Astrocyte of the cerebellum (primary cell): ENCODE results near the gene ADAMTS18.
"Not testable (repeated sequence)": the region's sequence is repeated elsewhere in the genome, so short reads cannot be mapped to it uniquely, and the experiment has no call there.

Source experiments
- DNase-seq: peaks from one replicate; pipeline ENCODE4 v3.0.0-alpha.2; 2011; ENCODE audit warnings: low read depth
- H3K4me3 ChIP-seq: 2 replicates; pipeline ENCODE4 v1.5.1; 2011; ENCODE audit warnings: mild to moderate bottlenecking, low read depth, low read length, moderate library complexity
- CTCF ChIP-seq: IDR thresholded peaks from 2 replicates; pipeline ENCODE4 v1.5.1; 2012; ENCODE audit warnings: low read length, low read depth, moderate library complexity, mild to moderate bottlenecking; ENCODE audit errors: missing control alignments
- in situ Hi-C: cut with HindIII; loops from 2 replicates; pipeline ENCODE4 v1.10.0; 2017; ENCODE audit warnings: low sequenced_read_pairs

The ADAMTS18 gene

GRCh38 chr16:77250400-77250799 lies 184.4 kb downstream of the ADAMTS18 start:
- no peak overlapping the region for H3K4me3 ChIP-seq
- peak; percentile 23 for DNase-seq
- TF ChIP-seq CTCF = no peak
- in situ Hi-C loops = no loop called here

DNA sequence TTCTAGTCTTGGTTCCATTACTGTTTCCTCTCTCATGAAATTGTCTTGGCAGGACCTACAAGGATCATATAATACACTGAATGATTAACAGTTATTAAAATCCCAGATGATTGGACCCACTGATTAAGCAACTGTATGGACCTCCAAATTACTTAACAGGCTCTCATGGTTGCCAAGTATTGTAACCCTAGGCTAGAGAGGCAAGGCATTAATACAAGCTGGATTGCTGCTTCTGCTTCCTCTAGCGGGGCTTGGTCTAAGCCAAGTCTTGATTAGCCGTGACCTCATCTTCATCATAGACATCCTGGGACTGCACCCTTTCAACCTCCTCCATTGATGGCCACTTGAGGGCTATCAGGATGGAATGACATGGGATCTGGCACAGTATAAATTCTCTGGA lies 188.7 kb downstream of the ADAMTS18 start:
- no peak for TF ChIP-seq CTCF
- in situ Hi-C loops = no loop called here

DNA sequence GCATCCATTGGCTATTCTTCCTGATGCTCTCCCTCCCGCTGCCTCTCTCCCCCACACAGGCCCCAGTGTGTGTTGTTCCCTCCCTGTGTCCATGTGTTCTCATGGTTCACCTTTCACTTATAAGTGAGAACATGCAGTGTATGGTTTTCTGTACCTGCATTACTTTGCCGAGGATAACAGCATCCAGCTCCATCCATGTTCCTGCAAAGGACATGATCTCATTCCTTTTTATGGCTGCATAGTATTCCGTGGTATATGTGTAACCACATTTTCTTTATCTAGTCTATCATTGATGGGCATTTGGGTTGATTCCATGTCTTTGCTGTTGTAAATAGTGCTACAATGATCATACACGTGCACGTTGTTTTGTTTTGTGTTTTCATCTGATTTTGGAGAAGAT lies 192.4 kb downstream of the ADAMTS18 start:
- DNase-seq, in situ Hi-C loops, H3K4me3 ChIP-seq: not testable (repeated sequence)

More for the DNA sequence above, 188.7 kb downstream of the ADAMTS18 start:
- H3K4me3 ChIP-seq = no peak overlapping the region
- DNase-seq = no peak

- DNase-seq = no peak
- in situ Hi-C loops = loop anchor here (5.0 kb wide), 1 partner anchor 344 kb away; no protein-coding TSS in a partner anchor
- H3K4me3 ChIP-seq = no peak overlapping the region
- no peak for TF ChIP-seq CTCF
Measured at GRCh38 chr16:77238593-77238992, 196.2 kb downstream of the ADAMTS18 start.

DNA sequence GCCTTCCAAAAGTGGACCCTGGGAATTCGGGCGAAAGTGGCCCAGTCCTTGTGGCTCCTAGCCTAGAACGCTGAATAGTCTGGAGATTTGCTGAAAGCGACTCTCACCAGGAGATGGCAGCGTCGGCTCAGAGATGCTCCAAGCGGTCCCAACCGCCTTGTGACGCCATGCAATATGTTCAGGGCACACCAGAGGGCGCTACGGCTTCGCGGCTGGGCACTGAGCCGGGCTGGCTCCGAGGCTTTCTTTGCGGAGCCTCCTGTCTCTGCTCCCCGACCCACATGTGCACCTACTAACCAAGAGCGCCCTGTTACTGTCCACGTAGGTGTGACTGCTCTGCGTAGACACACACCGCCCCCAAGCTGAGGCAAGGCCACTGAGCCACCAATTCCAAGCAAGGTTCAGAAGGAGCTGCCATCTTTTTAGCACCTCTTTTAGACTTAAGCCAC lies 198.7 kb downstream of the ADAMTS18 start:
- peak overlapping the region; percentile 0 for H3K4me3 ChIP-seq
- peak; percentile 97 for TF ChIP-seq CTCF
- DNase-seq = peak; percentile 64
- in situ Hi-C loops = loop anchor here (5.0 kb wide), 1 partner anchor 346 kb away; no protein-coding TSS in a partner anchor

- no peak overlapping the region for H3K4me3 ChIP-seq
- no peak for TF ChIP-seq CTCF
- in situ Hi-C loops = loop anchor here (5.0 kb wide), 1 partner anchor 348 kb away; no protein-coding TSS in a partner anchor
- no peak for DNase-seq
Measured at GRCh38 chr16:77234611-77235010, 200.2 kb downstream of the ADAMTS18 start.

- TF ChIP-seq CTCF = no peak
- DNase-seq = no peak
- H3K4me3 ChIP-seq = no peak overlapping the region
- in situ Hi-C loops = no loop called here
Measured at GRCh38 chr16:77233799-77234519, 200.9 kb downstream of the ADAMTS18 start.
